NT2/D1 (cell line): Measurements from ENCODE around the gene KRTAP10-7.
"Not testable (repeated sequence)": the region's sequence is repeated elsewhere in the genome, so short reads cannot be mapped to it uniquely, and the experiment has no call there.

Source experiments
- DNase-seq: peaks from one replicate; pipeline ENCODE4 v3.0.0-alpha.2; 2011; ENCODE audit warnings: low read depth, low spot score
- H3K27me3 ChIP-seq: 2 replicates; pipeline ENCODE4 v1.6.0; 2011; ENCODE audit warnings: mild to moderate bottlenecking; ENCODE audit not compliant: insufficient read length, insufficient read depth
- H3K36me3 ChIP-seq: 2 replicates; pipeline ENCODE4 v1.6.1; 2011; ENCODE audit warnings: mild to moderate bottlenecking, low read length, mixed read lengths; ENCODE audit not compliant: insufficient read depth, insufficient read length
- H3K4me1 ChIP-seq: 2 replicates; pipeline ENCODE4 v1.5.1; 2011; ENCODE audit not compliant: insufficient read depth, insufficient read length
- H3K4me3 ChIP-seq: 2 replicates; pipeline ENCODE4 v1.5.1; 2011; ENCODE audit warnings: low read depth; ENCODE audit not compliant: insufficient read length
- H3K9ac ChIP-seq: 2 replicates; pipeline ENCODE4 v1.6.0; 2011; ENCODE audit warnings: low read depth; ENCODE audit not compliant: insufficient read length
- H3K9me3 ChIP-seq: 2 replicates; pipeline ENCODE4 v1.5.1; 2011; ENCODE audit warnings: mild to moderate bottlenecking, low read length; ENCODE audit not compliant: insufficient read depth
- SUZ12 ChIP-seq: IDR thresholded peaks from 2 replicates; pipeline ENCODE4 v1.6.1; 2011; ENCODE audit not compliant: insufficient read length, insufficient read depth; ENCODE audit errors: extremely low read depth
- YY1 ChIP-seq: IDR thresholded peaks from 2 replicates; pipeline ENCODE4 v1.6.1; 2011; ENCODE audit not compliant: insufficient read length, insufficient read depth
- ZNF274 ChIP-seq: IDR thresholded peaks from 2 replicates; pipeline ENCODE4 v1.6.1; 2011; ENCODE audit warnings: mild to moderate bottlenecking, low read depth, low read length

KRTAP10-7 gene

DNA sequence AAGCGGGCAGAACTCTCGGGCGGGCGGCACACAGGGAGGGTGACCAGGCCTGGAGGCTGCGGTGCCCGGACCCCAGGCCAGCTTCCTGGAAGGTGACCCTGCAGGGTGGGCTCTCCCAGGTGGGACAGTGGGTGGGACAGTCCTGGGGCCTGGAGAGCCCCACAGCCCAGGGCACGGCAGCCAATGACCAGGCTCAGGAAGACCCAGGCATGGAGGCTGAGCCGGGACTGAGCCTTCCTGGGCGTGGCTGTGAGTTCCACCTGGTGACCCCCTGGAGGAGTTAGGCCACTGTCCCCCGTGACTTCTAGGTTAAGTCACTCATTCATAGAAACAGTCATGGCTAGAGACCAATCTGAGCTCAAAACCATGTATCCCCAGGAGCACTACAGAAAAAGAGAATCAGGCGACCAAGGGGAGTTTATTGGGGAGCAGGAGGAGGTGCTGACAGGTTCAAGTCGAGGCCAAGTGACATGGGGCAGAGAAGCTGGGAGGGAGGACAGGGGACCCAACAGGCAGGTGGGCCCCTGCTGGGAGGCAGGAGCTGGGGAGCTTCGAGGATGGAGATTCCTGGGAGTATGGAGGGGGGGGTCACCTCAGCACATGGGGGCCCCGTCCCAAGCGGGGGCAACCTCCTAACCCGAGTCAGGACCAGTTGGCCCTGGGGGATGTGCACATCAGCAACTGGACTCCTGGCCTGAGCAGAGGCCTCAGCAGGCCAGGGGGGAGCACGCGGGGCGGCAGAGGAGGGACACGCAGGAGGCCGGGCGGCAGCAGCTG, 21.2 kb upstream of the KRTAP10-7 start:
- H3K27me3 ChIP-seq, result no peaks in the 10 kb centered on the region
- no peak overlapping the region for H3K9ac ChIP-seq
- H3K4me1 ChIP-seq, result peaks cover 5% of the 10 kb centered on the region
- no peak overlapping the region for H3K4me3 ChIP-seq
- no peak for DNase-seq
- H3K9me3 ChIP-seq, result peaks cover 33% of the 10 kb centered on the region
- TF ChIP-seq ZNF274, result no peak
- no peak for TF ChIP-seq YY1
- H3K36me3 ChIP-seq, result no peaks in the 10 kb centered on the region

DNA sequence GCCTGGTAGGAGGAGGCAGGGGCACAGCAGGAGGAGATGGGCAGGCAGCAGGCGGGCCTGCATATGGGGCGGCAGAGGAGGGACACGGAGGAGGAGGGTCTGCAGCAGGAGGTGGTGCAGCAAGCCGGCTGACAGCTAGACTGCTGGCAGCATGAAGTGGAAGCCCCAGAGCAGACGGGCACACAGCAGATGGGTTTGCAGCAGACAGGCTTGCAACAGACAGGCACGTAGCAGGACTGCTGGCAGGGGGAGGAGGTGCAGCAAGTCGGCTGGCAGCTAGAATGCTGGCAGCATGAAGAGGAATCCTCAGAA, 20.6 kb upstream of the KRTAP10-7 start:
- no peak for DNase-seq
- Histone ChIP-seq H3K9ac (no peak overlapping the region), H3K4me1 (peaks cover 3% of the 10 kb centered on the region), H3K36me3 (no peaks in the 10 kb centered on the region), H3K4me3 (no peak overlapping the region), H3K27me3 (no peaks in the 10 kb centered on the region), H3K9me3 (peaks cover 33% of the 10 kb centered on the region)
- no peak for TF ChIP-seq ZNF274
- TF ChIP-seq SUZ12, result no peak
- TF ChIP-seq YY1, result no peak

DNA sequence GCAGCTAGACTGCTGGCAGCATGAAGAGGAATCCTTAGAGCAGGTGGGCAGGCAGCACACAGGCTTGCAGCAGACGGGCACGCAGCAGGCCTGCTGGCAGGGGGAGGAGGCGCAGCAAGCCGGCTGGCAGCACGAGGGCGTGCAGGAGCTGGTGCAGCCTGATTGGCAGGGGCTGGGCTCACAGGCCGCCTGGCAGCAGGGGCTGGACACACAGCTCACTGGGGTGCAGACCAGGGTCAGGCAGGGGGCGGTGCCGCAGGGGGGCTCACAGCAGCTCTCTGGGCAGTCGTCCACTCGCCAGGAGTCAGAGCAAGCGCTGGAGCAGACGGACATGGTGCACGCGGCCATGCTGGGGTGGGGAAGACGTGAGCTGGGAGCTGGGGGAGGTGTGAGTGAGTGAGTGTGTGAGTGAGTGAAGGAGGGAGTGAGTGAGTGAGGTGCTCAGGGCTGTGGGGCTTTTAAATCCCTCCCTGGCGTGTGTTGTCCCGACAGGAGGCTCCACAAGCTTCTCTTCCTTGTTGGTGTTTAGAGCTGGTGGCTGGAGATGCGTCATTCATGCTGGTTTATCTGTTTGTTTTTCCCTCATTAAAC, 20.1 kb upstream of the KRTAP10-7 start, which contains the start of gene KRTAP10-5:
KRTAP10-5 (minus strand) TSS at position 374 of the 591 bp plus-strand sequence; CDS start at position 348, 26 bp downstream.
- not testable (repeated sequence) for H3K4me3 ChIP-seq, H3K27me3 ChIP-seq, DNase-seq, H3K4me1 ChIP-seq, H3K36me3 ChIP-seq, H3K9ac ChIP-seq
- peaks cover 33% of the 10 kb centered on the region for H3K9me3 ChIP-seq

GRCh38 chr21:44581158-44581557, 19.2 kb upstream of the KRTAP10-7 start:
- H3K9ac ChIP-seq, result no peak overlapping the region
- H3K36me3 ChIP-seq, result no peaks in the 10 kb centered on the region
- H3K4me3 ChIP-seq, result no peak overlapping the region
- TF ChIP-seq SUZ12, result no peak
- TF ChIP-seq ZNF274, result no peak
- no peak for TF ChIP-seq YY1
- peaks cover 3% of the 10 kb centered on the region for H3K4me1 ChIP-seq
- no peaks in the 10 kb centered on the region for H3K27me3 ChIP-seq
- H3K9me3 ChIP-seq, result peaks cover 33% of the 10 kb centered on the region
- DNase-seq, result no peak

DNA sequence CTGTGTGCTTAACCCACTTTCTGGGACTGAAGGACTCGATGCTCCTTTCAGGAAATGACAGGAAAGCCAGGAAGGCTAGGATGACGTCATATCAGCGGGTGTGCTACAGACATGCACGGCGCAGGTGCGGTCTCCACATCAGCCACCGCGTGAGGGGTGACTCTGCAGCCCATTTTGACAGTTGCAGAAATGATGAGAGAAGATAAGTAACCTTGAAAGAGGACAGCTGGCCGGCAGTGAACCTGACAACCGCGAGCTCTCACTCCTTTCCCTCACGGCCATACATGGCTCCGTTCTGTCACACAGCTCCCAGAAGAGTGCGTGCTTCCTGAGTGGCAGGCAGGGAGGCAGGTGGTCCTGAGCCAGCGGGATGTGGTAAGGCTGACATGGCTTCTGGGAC, 18.3 kb upstream of the KRTAP10-7 start:
- peaks cover 3% of the 10 kb centered on the region for H3K4me1 ChIP-seq
- H3K9ac ChIP-seq, result no peak overlapping the region
- H3K9me3 ChIP-seq, result peaks cover 28% of the 10 kb centered on the region
- H3K4me3 ChIP-seq, result no peak overlapping the region
- DNase-seq, result no peak
- no peaks in the 10 kb centered on the region for H3K36me3 ChIP-seq
- no peaks in the 10 kb centered on the region for H3K27me3 ChIP-seq
- TF ChIP-seq SUZ12, result no peak
- TF ChIP-seq YY1, result no peak
- TF ChIP-seq ZNF274, result no peak

DNA sequence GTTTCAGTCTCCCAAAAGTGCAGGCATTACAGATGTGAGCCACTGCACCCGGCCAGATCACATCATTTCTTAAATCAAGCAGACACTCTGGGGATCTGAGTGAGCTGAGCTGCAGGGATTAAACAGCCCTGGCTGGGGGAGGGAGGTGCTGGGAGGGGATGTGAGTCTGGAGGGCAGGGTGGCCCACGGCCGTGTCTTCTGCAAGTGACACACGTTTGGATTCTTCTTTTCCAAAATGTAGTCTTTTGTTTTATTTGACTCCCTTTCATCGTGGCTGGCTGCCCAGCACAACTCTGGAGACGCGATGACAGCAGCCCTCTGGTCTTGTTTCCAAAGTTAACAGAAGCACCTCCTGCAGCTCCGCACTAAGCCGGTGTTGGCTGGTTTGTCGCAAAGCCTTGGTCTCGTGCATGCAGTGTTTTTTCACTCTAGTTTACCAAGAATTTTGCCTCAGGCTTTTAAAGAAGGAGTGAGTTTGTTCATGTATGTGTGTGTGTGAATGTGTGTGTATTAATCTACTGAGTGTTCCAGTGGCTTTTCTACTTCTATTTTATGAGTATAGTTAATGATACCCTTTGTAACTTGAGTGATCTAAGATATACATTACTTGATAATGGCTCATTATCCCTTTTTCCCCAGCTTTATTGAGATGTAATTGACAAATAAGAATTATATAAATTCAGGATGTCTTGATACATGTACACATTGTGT, 17.2 kb upstream of the KRTAP10-7 start:
- DNase-seq, result no peak

GRCh38 chr21:44583800-44584147, 16.6 kb upstream of the KRTAP10-7 start:
- Histone ChIP-seq H3K27me3 (no peaks in the 10 kb centered on the region), H3K9ac (no peak overlapping the region), H3K9me3 (peaks cover 11% of the 10 kb centered on the region), H3K4me3 (no peak overlapping the region), H3K36me3 (no peaks in the 10 kb centered on the region), H3K4me1 (peaks cover 3% of the 10 kb centered on the region)
- TF ChIP-seq SUZ12, result no peak
- TF ChIP-seq YY1, result no peak
- TF ChIP-seq ZNF274, result no peak
- no peak for DNase-seq

More for the DNA sequence above, 17.2 kb upstream of the KRTAP10-7 start:
- H3K36me3 ChIP-seq, result no peaks in the 10 kb centered on the region
- H3K4me3 ChIP-seq, result no peak overlapping the region
- H3K9ac ChIP-seq, result no peak overlapping the region
- TF ChIP-seq YY1 (no peak), SUZ12 (no peak), ZNF274 (no peak)
- H3K4me1 ChIP-seq, result peaks cover 3% of the 10 kb centered on the region
- no peaks in the 10 kb centered on the region for H3K27me3 ChIP-seq
- H3K9me3 ChIP-seq, result peaks cover 16% of the 10 kb centered on the region
